HepG2 (cell line): ENCODE results near the gene SLC9A8. TPM values are rescaled to one million over a fixed set of nuclear protein-coding genes. Genes with fewer than 3 reads are reported as not detected.

ENCODE experiments used
- ASH2L ChIP-seq: fragments of 300-600, 200-600 bp; sonication (generic); IDR thresholded peaks from 2 replicates; pipeline ENCODE4 v1.7.0; 2017; ENCODE audit warnings: low read depth, mild to moderate bottlenecking, moderate library complexity, mixed read lengths, low read length; ENCODE audit not compliant: insufficient read length
- ATM ChIP-seq: fragments of 450-650 bp; IDR thresholded peaks from 2 replicates; pipeline ENCODE4 v1.7.1; 2017; ENCODE audit warnings: mild to moderate bottlenecking, borderline replicate concordance
- BRCA1 ChIP-seq: sonication (generic); formaldehyde crosslinking; IDR thresholded peaks from 2 replicates; pipeline ENCODE4 v1.4.0; 2020; ENCODE audit warnings: missing genetic modification reagents
- CBFB ChIP-seq: sonication (generic); formaldehyde crosslinking; IDR thresholded peaks from 2 replicates; pipeline ENCODE4 v1.4.0; 2020; ENCODE audit warnings: missing genetic modification reagents
- ELF3 ChIP-seq: IDR thresholded peaks from 2 replicates; pipeline ENCODE4 v1.6.1; 2016; ENCODE audit warnings: missing genetic modification reagents, missing compliant biosample characterization
- FOXK1 ChIP-seq: sonication (generic); formaldehyde crosslinking; IDR thresholded peaks from 2 replicates; pipeline ENCODE4 v1.4.0; 2020; ENCODE audit warnings: low read depth, missing genetic modification reagents, borderline replicate concordance
- HDAC1 ChIP-seq: sonication (generic); formaldehyde crosslinking; IDR thresholded peaks from 2 replicates; pipeline ENCODE4 v1.5.1; 2020; ENCODE audit warnings: mild to moderate bottlenecking, missing genetic modification reagents
- HMGA1 ChIP-seq: sonication (generic); formaldehyde crosslinking; conservative IDR thresholded peaks from 2 replicates; pipeline ENCODE4 v1.4.0; 2020; ENCODE audit warnings: missing genetic modification reagents
- HOXD1 ChIP-seq: sonication (generic); formaldehyde crosslinking; IDR thresholded peaks from 2 replicates; pipeline ENCODE4 v1.5.0; 2020; ENCODE audit warnings: missing genetic modification reagents
- KAT2B ChIP-seq: fragments of 150-350 bp; IDR thresholded peaks from 2 replicates; pipeline ENCODE4 v1.6.1; 2014; ENCODE audit warnings: low read depth, low read length, borderline replicate concordance
- KAT8 ChIP-seq: IDR thresholded peaks from 2 replicates; pipeline ENCODE4 v1.6.1; 2016; ENCODE audit warnings: missing genetic modification reagents, missing compliant biosample characterization
- KLF12 ChIP-seq: sonication (generic); formaldehyde crosslinking; IDR thresholded peaks from 2 replicates; pipeline ENCODE4 v1.4.0; 2020; ENCODE audit warnings: missing genetic modification reagents, borderline replicate concordance
- RFX1 ChIP-seq: fragments of 450-650 bp; IDR thresholded peaks from 2 replicates; pipeline ENCODE4 v1.6.1; 2017
- SATB2 ChIP-seq: sonication (generic); formaldehyde crosslinking; IDR thresholded peaks from 2 replicates; pipeline ENCODE4 v1.5.0; 2020; ENCODE audit warnings: missing genetic modification reagents
- TARDBP ChIP-seq: sonication (generic); formaldehyde crosslinking; IDR thresholded peaks from 2 replicates; pipeline ENCODE4 v1.8.0; 2022; ENCODE audit warnings: mild to moderate bottlenecking, missing genetic modification reagents
- ZC3H4 ChIP-seq: sonication (generic); formaldehyde crosslinking; IDR thresholded peaks from 2 replicates; pipeline ENCODE4 v1.4.0; 2020; ENCODE audit warnings: missing genetic modification reagents, borderline replicate concordance
- ZMYM2 ChIP-seq: sonication (generic); formaldehyde crosslinking; IDR thresholded peaks from 2 replicates; pipeline ENCODE4 v1.8.0; 2022; ENCODE audit warnings: mild to moderate bottlenecking, missing genetic modification reagents
- ZNF205 ChIP-seq: IDR thresholded peaks from 2 replicates; pipeline ENCODE4 v1.6.1; 2018; ENCODE audit warnings: missing biosample characterization, missing genetic modification reagents
- ZNF577 ChIP-seq: sonication (generic); formaldehyde crosslinking; IDR thresholded peaks from 2 replicates; pipeline ENCODE4 v1.4.0; 2020; ENCODE audit warnings: mild to moderate bottlenecking, low read depth, missing genetic modification reagents, borderline replicate concordance
- ZNF674 ChIP-seq: sonication (generic); formaldehyde crosslinking; IDR thresholded peaks from 2 replicates; pipeline ENCODE4 v1.5.0; 2020; ENCODE audit warnings: low read depth, mild to moderate bottlenecking, missing genetic modification reagents
- ZNF883 ChIP-seq: sonication (generic); formaldehyde crosslinking; IDR thresholded peaks from 2 replicates; pipeline ENCODE4 v1.5.1; 2020; ENCODE audit warnings: mild to moderate bottlenecking, missing genetic modification reagents; ENCODE audit errors: not compliant biosample characterization
- ZSCAN29 ChIP-seq: sonication (generic); formaldehyde crosslinking; conservative IDR thresholded peaks from 2 replicates; pipeline ENCODE4 v1.4.0; 2020; ENCODE audit warnings: mild to moderate bottlenecking, missing genetic modification reagents
- polyA plus RNA-seq, 8 experiments: library from polyadenylated mRNA; depleted of rRNA in 3 of 8; stranded (reverse) in 7 of 8; unstranded in 1 of 8; fragments of >200 nt; fragmentation: Illumina TruSeq in 4 of 8; extraction: Trizol in 4 of 8; gene quantifications; 2 replicates each; pipeline versions ENCODE4 v1.2.1 to v1.2.3, GENCODE V29; 2011 to 2016; ENCODE audit warnings: low read depth in 4 of 8, missing spikeins in 1 of 8, mixed read lengths in 1 of 8; ENCODE audit not compliant: insufficient read depth in 1 of 8
- total RNA-seq, 5 experiments: library from RNA; depleted of rRNA; stranded (reverse); fragments of >200 nt; fragmentation: Illumina TruSeq; extraction: Trizol; gene quantifications; 2 replicates each; pipeline ENCODE4 v1.2.3, GENCODE V29; 2016; ENCODE audit warnings: low read depth in 1 of 5
- TF ChIP-seq, protein P1 (sequence below): sonication (generic); formaldehyde crosslinking; IDR thresholded peaks from 2 replicates; pipeline ENCODE4 v1.4.0; 2020; ENCODE audit warnings: missing genetic modification reagents
- TF ChIP-seq, protein P2 (sequence below): sonication (generic); formaldehyde crosslinking; IDR thresholded peaks from 2 replicates; pipeline ENCODE4 v1.8.1; 2023; ENCODE audit warnings: mild to moderate bottlenecking, inconsistent platforms, moderate library complexity, missing genetic modification reagents, borderline replicate concordance
- TF ChIP-seq, protein P3 (sequence below): sonication (generic); formaldehyde crosslinking; IDR thresholded peaks from 2 replicates; pipeline ENCODE4 v1.8.0; 2022; ENCODE audit warnings: missing genetic modification reagents, mild to moderate bottlenecking, inconsistent platforms, borderline replicate concordance
- TF ChIP-seq, protein P4 (sequence below): sonication (generic); formaldehyde crosslinking; IDR thresholded peaks from 2 replicates; pipeline ENCODE4 v1.4.0; 2020; ENCODE audit warnings: mild to moderate bottlenecking, missing genetic modification reagents

The SLC9A8 gene
- total and polyA plus RNA-seq, 2 of the 13 experiments (the other 11 are each of a cell fraction or from before 2014, with no cell fraction given): 4.1 to 7.4 TPM

DNA sequence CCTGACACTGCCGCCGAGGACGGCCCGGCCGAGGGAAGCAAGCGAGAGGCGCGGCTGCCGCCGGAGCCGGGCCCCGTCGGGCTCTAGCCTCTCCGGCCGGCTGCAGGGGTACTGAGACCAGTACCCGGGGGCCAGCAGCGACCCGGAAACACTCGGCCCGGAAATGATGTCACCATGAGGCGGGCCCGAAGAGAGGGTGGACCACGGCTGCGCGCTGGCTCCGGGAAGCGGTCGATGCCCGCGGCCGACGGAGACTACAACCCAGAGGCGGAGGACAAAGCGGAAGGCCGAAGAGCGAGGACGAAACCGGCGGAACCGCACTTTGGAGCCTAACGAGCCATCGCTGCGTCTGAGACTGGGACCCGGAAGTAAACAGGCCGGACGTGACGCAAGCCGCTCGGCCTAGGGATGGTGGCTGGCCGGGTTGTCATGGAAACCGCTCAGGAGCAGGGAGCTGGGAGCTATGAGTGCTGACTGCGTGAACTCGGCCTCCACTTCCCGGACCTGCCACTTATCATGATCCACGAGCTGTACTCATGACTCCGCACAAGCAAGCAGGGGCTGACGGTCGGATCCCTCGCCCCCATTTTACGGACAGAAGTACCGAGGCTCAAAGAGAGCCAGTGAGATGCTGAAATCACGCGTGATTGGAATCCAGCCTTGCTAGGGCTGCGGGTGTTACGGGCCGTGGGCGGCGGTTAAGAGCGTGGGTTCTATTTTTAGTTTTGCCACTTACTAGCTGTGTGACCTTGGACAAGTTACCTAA is 102.9 kb downstream of the SLC9A8 start, which contains the start of gene SPATA2 (continued):
- TF ChIP-seq, protein P1, sequence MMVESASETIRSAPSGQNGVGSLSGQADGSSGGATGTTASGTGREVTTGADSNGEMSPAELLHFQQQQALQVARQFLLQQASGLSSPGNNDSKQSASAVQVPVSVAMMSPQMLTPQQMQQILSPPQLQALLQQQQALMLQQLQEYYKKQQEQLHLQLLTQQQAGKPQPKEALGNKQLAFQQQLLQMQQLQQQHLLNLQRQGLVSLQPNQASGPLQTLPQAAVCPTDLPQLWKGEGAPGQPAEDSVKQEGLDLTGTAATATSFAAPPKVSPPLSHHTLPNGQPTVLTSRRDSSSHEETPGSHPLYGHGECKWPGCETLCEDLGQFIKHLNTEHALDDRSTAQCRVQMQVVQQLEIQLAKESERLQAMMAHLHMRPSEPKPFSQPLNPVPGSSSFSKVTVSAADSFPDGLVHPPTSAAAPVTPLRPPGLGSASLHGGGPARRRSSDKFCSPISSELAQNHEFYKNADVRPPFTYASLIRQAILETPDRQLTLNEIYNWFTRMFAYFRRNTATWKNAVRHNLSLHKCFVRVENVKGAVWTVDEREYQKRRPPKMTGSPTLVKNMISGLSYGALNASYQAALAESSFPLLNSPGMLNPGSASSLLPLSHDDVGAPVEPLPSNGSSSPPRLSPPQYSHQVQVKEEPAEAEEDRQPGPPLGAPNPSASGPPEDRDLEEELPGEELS (CRISPR knock-in tag): peak; percentile 65
- peak; percentile 84; the same call in 1 of the 2 replicates for TF ChIP-seq ZNF674 (CRISPR knock-in tag)
- no peak; the same call in 1 of the 2 replicates for TF ChIP-seq ZMYM2 (CRISPR knock-in tag)
- TF ChIP-seq FOXK1 (CRISPR knock-in tag): peak; percentile 88
- TF ChIP-seq CBFB (CRISPR knock-in tag): peak; percentile 88; the same call in 1 of the 2 replicates
- TF ChIP-seq, protein P2, sequence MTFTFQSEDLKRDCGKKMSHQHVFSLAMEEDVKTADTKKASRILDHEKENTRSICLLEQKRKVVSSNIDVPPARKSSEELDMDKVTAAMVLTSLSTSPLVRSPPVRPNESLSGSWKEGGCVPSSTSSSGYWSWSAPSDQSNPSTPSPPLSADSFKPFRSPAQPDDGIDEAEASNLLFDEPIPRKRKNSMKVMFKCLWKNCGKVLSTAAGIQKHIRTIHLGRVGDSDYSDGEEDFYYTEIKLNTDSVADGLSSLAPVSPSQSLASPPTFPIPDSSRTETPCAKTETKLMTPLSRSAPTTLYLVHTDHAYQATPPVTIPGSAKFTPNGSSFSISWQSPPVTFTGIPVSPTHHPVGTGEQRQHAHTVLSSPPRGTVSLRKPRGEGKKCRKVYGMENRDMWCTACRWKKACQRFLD (CRISPR knock-in tag): peak; percentile 71; the same call in 1 of the 2 replicates
- peak; percentile 99 for TF ChIP-seq ASH2L
- no peak for TF ChIP-seq HMGA1 (CRISPR knock-in tag)
- no peak for TF ChIP-seq ZNF577
- TF ChIP-seq SATB2 (CRISPR knock-in tag): peak; percentile 73
- TF ChIP-seq, protein P3, sequence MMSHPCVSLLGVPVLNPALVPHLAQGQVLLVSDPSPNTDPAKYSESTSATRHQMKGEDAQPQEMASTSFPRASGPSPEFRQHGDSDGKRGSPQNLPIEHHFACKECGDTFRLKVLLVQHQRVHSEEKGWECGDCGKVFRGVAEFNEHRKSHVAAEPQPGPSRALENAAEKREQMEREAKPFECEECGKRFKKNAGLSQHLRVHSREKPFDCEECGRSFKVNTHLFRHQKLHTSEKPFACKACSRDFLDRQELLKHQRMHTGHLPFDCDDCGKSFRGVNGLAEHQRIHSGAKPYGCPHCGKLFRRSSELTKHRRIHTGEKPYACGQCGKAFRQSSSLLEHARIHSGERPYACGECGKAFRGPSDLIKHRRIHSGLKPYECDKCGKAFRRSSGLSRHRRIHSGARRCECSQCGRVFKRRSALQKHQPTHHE (CRISPR knock-in tag): 0 out of 2 replicates have a peak, but pooled peaks have one; percentile 37
- peak; percentile 88 for TF ChIP-seq HDAC1
- peak; percentile 78 for TF ChIP-seq ELF3
- TF ChIP-seq ZNF883 (CRISPR knock-in tag): peak; percentile 81
- TF ChIP-seq ZSCAN29: peak; percentile 94
- TF ChIP-seq HOXD1: peak; percentile 86; the same call in 1 of the 2 replicates
- peak; percentile 48 for TF ChIP-seq ZNF205
- peak; percentile 97 for TF ChIP-seq KAT8 (CRISPR knock-in tag)
- TF ChIP-seq ZC3H4: no peak
- peak; percentile 80 for TF ChIP-seq KLF12 (CRISPR knock-in tag)
- peak; percentile 92 for TF ChIP-seq BRCA1
- TF ChIP-seq, protein P4, sequence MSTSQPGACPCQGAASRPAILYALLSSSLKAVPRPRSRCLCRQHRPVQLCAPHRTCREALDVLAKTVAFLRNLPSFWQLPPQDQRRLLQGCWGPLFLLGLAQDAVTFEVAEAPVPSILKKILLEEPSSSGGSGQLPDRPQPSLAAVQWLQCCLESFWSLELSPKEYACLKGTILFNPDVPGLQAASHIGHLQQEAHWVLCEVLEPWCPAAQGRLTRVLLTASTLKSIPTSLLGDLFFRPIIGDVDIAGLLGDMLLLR (CRISPR knock-in tag): peak; percentile 92
- TF ChIP-seq TARDBP (CRISPR knock-in tag): peak; percentile 85
- TF ChIP-seq RFX1: peak; percentile 98
- TF ChIP-seq KAT2B: no peak
- TF ChIP-seq ATM: no peak
